GM19324 (cell line): Measurements from ENCODE around the gene LRFN4.

Experiments
- ATAC-seq: cut with Tn5 transposase; IDR thresholded peaks from one replicate; pipeline ENCODE4 v1.9.1; 2021; ENCODE audit warnings: mild to moderate bottlenecking, moderate library complexity; ENCODE audit not compliant: unreplicated experiment, low FRiP score

The LRFN4 gene

GRCh38 chr11:66885950-66886440 lies 29.1 kb downstream of the LRFN4 start:
- ATAC-seq: no peak

DNA sequence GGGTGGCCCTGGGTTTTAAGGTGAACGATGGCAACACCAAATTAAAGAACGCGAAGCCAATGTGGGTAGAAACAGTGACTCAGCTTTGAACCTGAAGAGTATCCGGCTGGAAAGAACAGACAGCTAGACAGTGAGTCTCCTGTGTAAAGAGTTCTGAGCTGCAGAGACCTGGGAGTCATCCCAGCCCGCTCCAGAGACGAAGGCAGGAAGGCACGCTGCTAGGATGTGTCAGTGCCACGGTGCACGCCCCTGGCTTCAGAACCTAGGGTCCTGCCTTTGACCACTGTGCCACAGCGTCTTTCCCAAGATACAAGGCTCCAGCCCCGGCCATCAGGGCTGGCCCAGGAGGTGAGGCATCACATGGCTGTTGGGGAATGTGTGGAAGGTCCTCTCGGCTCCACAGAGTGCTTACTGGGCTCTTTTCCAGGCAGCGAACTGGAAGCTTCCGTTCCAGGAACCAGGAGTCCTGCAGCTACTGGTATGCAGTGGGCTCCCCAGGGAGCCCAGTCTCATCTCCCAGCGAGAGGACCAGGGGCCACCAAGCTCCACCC lies 29.9 kb downstream of the LRFN4 start:
- no peak for ATAC-seq

DNA sequence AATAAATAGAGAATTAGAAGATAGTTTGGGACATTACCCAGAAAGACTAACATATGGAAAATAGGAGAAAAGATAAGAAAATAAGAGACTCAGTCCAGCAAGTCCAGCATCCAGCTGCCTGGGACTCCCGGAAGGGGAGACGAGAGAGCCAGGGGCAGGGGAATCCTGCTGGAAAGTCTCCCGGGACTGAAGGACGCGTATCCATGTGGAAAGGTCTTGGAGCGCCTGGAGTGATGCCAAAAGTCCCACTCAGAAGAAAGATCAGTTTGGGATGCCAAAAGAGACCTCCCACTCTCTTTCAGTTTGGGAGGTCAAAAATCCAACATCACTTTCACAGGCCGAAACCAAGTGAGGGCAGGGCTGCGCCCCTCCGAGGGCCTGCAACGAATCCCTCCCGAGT lies 30.7 kb downstream of the LRFN4 start:
- no peak for ATAC-seq

DNA sequence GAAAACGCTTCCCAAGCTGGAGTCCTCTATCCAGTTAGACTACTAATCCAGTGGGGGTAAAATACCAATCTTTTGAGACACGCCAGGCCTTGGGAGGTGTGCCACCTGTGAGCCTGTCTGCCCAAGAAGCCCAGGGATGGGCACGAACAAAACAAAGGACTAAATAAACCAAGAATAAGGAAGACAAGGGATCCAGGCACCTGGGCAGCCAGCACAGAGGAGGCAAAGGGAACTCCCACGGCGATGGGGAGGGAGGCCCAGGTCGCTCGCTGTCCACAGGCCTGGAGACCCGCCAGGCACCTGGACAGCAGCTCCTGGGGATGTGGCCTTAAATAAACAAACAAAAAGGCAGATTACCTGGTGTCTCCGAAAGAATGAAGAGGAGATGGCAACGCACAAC lies 31.4 kb downstream of the LRFN4 start:
- ATAC-seq: no peak

DNA sequence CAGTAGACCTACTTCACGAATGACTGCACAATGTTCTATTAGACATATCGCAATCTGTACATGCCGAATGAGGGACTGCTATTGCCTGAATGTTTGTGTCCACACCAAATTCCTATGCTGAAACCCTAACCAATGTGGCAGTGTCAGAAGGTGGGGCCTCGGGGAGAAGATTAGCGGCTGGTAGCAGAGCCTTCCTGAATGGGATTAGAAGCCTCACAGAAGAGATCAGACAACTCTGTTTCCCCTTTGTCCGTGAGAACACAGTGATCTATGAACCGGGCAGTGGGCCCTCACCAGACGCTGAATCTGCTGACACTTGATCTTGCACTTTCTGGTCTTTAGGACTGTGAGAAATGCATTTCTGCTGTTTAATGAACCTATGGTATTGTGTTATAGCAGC lies 33.1 kb downstream of the LRFN4 start:
- ATAC-seq: no peak

DNA sequence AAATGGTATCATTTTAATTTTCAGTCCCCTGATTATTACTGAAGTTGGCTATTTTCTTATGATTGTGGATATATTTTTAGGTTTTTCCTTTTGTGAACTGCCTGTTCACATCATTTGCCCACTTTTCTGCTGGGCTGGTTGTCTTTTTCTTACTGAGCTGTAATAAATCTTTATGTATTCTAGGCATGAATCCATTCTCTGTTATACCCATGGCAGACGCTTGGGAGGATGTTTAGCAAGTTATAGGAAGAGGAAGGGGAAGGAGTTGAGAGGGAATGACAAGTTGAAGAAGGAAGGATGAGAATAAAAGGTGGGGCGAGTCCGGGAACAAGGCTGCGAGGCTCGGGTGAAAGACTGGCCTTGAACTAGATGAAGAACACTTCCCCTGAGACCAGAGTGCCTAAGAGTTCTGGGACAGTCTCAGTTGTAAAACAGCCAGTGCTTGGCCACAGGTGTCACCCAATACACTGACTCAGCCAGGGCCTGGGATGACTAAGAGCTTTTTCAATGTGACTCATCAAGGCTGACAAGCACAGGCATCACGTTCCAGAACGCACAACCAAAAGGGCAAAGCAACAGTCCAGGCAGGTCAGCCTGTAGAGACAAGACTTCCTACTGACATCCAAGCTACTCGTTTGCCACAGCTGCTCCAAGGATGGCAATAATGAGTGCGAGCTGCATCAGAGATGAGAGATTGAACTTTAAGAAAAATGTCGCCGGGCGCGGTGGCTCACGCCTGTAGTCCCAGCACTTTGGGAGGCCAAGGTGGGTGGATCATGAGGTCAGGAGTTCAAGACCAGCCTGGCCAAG lies 35.2 kb downstream of the LRFN4 start:
- no peak for ATAC-seq

DNA sequence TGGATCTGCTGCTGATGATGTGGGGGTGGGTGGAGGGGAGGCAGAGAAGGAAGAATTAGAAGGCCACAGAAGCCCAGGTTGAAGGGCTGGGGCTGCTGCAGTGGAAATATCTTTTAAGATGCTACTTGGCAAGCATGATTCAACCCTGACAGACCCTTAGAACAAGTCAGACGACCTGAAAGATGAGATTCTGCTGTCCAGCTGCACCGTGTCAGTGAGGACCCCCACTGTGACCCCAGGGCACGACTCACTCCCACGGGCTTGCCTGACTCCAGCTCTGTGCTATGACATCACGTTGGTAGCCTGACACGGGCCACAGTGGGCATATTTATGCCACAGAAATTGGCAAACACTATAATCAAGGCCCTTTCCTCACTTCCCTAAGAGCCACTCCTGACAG lies 36.0 kb downstream of the LRFN4 start:
- ATAC-seq: no peak

- no peak for ATAC-seq
Observed at GRCh38 chr11:66894141-66894540, 37.3 kb downstream of the LRFN4 start.

DNA sequence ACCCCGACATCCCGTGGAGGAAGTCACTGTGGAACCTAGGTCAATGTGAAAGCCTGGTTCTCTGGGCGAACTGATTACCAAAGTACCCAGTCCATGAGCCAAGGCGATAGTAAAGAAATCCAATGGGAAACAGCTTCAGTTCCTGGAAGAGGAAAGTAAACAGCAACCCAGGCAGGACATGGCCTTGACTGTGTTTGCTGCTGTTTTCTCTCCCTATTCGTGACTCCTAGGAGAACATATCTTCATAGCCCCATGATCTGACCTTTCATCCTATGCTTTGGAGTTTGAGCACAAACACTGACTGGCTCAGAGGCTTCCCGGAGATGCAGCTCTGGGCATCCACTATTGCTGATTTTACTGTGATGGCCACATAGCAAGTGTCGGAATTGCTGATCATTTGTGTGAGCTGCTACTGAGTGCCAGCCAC lies 45.1 kb downstream of the LRFN4 start:
- no peak for ATAC-seq

GRCh38 chr11:66902486-66903177 lies 45.8 kb downstream of the LRFN4 start:
- no peak for ATAC-seq

DNA sequence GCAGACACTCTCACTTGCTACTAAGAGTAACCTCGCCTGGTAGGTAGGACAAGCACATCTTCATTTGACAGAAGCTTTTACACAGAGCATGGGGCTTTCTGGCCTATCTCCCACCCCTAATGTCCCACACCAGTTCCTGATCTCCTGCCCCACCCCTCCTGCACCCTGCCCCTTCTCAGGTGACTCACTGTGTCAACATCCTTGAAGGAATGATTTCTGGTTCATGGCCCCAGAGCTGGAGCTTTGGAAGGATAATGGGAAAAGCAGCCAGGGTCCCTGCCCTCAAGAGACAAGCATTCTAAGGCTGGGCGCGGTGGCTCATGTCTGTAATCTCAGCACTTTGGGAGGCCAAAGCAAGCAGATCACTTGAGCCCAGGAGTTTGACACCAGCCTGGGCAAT lies 47.2 kb downstream of the LRFN4 start:
- no peak for ATAC-seq

DNA sequence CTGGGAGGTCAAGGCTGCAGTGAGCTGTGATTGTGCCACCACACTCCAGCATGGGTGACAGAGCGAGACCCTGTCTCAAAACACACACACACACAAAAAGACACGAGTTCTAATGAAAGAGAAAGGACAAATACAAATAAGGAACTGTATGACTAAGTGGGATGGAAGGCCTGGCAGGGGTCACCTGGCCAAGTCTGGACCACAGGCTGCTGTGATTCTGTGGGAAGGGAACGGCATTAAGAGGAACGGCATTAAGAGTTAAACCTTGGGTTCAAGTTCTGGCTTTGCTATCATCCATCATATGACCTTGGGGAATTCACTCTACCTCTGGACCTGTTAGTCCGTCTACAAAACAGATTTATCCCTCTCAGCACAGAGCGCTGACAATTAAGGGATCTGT lies 47.7 kb downstream of the LRFN4 start:
- ATAC-seq: no peak

- no peak for ATAC-seq
Observed at GRCh38 chr11:66904981-66905521, 48.2 kb downstream of the LRFN4 start.

GRCh38 chr11:66905631-66906030 lies 48.8 kb downstream of the LRFN4 start:
- ATAC-seq: no peak

- ATAC-seq: no peak
Observed at GRCh38 chr11:66906061-66906733, 49.3 kb downstream of the LRFN4 start.

DNA sequence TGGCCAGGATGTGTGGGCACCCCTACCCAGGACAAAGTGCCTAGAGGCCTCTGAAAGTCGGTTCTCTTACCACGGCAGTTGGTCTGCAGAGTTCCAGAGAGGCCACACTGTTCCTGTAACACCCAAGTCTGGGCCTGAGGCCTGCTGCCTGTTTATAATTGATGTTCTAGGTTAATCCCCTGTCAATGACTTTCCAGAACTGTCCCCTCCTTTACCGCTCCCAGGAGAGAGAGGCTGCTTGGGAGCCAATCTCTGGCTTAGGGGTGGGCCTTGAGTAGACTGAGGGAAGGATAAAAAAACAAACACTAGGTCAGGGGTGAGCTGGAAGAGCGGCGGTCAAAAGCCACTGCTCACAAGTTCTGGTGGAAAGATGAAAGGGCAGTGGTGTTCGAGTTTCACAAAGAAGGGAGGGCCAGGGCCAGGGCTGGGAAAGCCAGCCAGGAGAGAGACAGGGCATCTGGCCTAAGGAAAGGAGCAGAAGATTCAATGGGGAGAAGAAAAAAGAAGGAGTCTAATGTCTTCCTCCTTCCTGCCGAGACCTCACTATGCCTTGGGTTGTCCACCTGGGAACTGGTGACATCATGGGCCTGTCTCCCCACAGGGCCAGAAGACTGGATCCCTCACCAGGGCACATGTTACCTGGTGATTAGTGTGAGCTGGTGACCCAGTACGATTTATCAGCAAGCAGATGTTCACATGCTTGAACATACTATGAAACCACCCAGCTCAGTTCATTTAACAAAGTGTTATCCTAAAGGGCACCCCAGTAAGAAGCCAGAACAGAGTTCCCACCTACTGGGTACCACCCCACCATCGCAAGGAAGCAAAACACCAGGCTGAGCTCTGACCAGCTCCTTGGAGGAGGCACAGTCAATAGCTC lies 51.1 kb downstream of the LRFN4 start:
- ATAC-seq: no peak

- no peak for ATAC-seq
Observed at GRCh38 chr11:66909181-66909580, 52.3 kb downstream of the LRFN4 start.

DNA sequence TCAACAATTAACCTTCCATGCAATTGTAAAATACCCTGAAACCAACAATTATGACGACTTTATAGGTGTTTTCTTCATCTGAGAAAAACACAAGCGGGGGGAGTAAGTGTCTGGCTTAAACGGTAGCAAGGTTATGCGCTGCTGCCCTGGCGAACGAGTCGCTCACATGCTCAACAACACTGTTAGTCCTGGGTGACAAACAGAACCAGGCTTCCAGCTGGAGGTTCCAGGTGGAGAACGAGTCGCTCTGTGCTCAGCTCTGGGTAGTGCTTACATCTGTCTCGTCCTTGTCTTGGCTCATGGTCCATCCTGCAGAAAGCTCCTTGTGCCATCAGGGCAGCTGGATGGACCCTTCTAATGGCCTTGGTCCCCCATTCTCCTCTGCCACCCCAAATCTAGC lies 53.2 kb downstream of the LRFN4 start:
- ATAC-seq: no peak
